Adrenal gland (tissue), 12 donors: ENCODE measurements around the gene ACOD1. TPM values are rescaled to one million over a fixed set of nuclear protein-coding genes. Genes with fewer than 3 reads are reported as not detected.

Experiments used
- DNase-seq, 7 donors: peaks; one replicate each; pipeline ENCODE4 v3.0.0-alpha.2; 2019 to 2020
- H3K27ac ChIP-seq, 5 donors: fragments of 200-600 bp; sonication (generic) in 4 of 5; 1 replicate in 3 of 5; 2 replicates in 2 of 5; pipeline versions ENCODE4 v1.5.1 to v1.8.0; 2016 to 2020; ENCODE audit warnings: mild to moderate bottlenecking in 1 of 5
- H3K27me3 ChIP-seq: fragments of 200-600 bp; 2 replicates; pipeline ENCODE4 v1.8.0; 2021
- H3K36me3 ChIP-seq, 2 donors: fragments of 200-600 bp; replicated peaks in 1 of 2; 1 replicate in 1 of 2; 2 replicates in 1 of 2; pipeline versions ENCODE4 v1.5.1 to v1.8.0; 2018 to 2022
- H3K4me1 ChIP-seq, 2 donors: fragments of 200-600 bp; replicated peaks in 1 of 2; 1 replicate in 1 of 2; 2 replicates in 1 of 2; pipeline versions ENCODE4 v1.5.1 to v1.8.0; 2018 to 2021
- H3K4me3 ChIP-seq, 4 donors: fragments of 200-600 bp; sonication (generic) in 3 of 4; one replicate each; pipeline ENCODE4 v1.5.1; 2016 to 2018
- H3K9me3 ChIP-seq, 3 donors: fragments of 200-600 bp; sonication (generic) in 1 of 3; replicated peaks in 1 of 3; 1 replicate in 2 of 3; 2 replicates in 1 of 3; pipeline versions ENCODE4 v1.5.1 to v1.8.0; 2016 to 2021
- POLR2A ChIP-seq, 2 donors: fragments of 450-650 bp; IDR thresholded peaks; one replicate each; pipeline ENCODE4 v1.6.1; 2017; ENCODE audit warnings: antibody characterized with exemption in 2 of 2, mild to moderate bottlenecking in 2 of 2, moderate library complexity in 1 of 2
- WGBS, 4 donors: extraction: QIAGEN DNeasy Blood & Tissue Kit in 2 of 4; methylation state at CpG; one replicate each; pipeline versions ENCODE4 v1.1.5 to v1.1.7; 2013 to 2017; 5-methylcytosine and 5-hydroxymethylcytosine counted together
- intact Hi-C, 2 donors: fragments of 100-400 bp; cut with DNase I; formaldehyde crosslinking; loops; one replicate each; pipeline versions ENCODE4 v1.14.1 to v1.15.0; 2022 to 2023
- polyA plus RNA-seq, 3 donors: library from polyadenylated mRNA; stranded (reverse); fragments of 200-250 nt in 2 of 3; fragments of 350-450 nt in 1 of 3; fragmentation: Illumina TruSeq in 1 of 3; extraction: RNeasy Lipid Tissue Mini Kit (QIAGEN cat#74804) in 1 of 3; gene quantifications; one replicate each; pipeline ENCODE4 v1.2.3, GENCODE V29; 2013 to 2014
- total RNA-seq, 9 donors: library from RNA; depleted of rRNA in 4 of 9; stranded (reverse); fragments of >200 nt in 4 of 9; fragments of 120-200 nt in 1 of 9; fragmentation: NEBNext Ultra II Directional in 1 of 9; extraction: Animal tissue kit (Norgen Biotek cat#: 25700) in 1 of 9; gene quantifications; one replicate each; pipeline versions ENCODE4 v1.1.0 to v1.2.4, GENCODE V29; 2013 to 2023
- TF ChIP-seq, protein P1 (sequence below), 6 experiments: fragments of 450-650 bp in 4 of 6; fragments of 200-600 bp in 2 of 6; sonication (generic) in 1 of 6; IDR thresholded peaks; 1 replicate in 5 of 6; 2 replicates in 1 of 6; pipeline versions ENCODE4 v1.5.1 to v1.8.0; 2016 to 2021; ENCODE audit warnings: antibody characterized with exemption in 6 of 6, mild to moderate bottlenecking in 2 of 6, moderate library complexity in 1 of 6
- donor health status: healthy with polysubstance abuse.
- donor health status: Bipolar disorder and iron deficiency.
- donor health status: DM: yes; HTN: yes; CAD: no.
- donor health status: DM: no; HTN: no; CAD: no.
- donor health status: DM: no; HTN: no; CAD: no.
- donor health status: DM: yes; HTN: yes; CAD: no.

ACOD1 gene
- total and polyA plus RNA-seq, 12 donors: not detected

DNA sequence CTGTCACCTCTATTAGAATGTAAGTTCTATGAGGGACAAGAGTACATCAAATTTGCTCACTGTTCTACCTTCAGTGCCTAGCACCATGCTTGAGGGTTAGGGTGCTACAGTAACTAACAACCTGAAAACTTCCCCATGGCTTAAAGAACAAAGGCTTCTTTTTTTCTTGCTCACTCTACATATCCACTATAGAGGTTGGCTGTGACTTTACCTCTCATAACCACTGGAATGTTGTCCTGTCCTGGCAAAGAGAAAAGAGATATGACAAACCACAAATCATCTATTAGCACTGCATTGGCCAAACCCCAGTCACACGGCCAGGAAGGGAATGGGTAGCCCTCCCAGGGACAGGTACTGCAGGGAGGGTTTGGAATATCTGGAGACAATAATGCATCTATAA lies 23.2 kb upstream of the ACOD1 start:
- WGBS, 4 donors: 42 to 53% (median 47%) methylated on average over 1 of the region's 1 CpG

DNA sequence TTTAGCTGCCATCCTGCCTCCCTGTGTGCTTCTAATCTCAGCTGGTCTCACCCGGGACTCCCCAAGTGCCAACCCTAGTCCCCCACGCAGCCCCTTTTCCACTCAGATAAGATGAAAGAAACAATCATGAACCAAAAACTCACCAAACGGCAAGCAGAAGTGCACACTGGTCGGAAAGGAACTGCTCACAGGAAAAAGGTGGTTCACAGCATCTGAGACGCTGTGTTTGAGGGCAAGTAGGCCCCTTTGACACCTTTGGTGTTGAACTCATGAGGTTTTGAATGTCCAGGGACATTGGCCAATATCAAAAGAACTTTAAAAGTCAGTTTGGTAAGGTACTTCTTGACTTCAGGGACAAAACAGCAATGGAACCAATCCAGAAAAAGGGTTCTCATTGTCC lies 20.4 kb upstream of the ACOD1 start:
- TF ChIP-seq, protein P1, sequence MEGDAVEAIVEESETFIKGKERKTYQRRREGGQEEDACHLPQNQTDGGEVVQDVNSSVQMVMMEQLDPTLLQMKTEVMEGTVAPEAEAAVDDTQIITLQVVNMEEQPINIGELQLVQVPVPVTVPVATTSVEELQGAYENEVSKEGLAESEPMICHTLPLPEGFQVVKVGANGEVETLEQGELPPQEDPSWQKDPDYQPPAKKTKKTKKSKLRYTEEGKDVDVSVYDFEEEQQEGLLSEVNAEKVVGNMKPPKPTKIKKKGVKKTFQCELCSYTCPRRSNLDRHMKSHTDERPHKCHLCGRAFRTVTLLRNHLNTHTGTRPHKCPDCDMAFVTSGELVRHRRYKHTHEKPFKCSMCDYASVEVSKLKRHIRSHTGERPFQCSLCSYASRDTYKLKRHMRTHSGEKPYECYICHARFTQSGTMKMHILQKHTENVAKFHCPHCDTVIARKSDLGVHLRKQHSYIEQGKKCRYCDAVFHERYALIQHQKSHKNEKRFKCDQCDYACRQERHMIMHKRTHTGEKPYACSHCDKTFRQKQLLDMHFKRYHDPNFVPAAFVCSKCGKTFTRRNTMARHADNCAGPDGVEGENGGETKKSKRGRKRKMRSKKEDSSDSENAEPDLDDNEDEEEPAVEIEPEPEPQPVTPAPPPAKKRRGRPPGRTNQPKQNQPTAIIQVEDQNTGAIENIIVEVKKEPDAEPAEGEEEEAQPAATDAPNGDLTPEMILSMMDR (IDR thresholded peaks at IDR 0.05): no peak
- no peak for TF ChIP-seq POLR2A (IDR thresholded peaks at IDR 0.05)
- H3K27me3 ChIP-seq: no peaks in the 10 kb centered on the region
- no peak overlapping the region for H3K27ac ChIP-seq
- no peak overlapping the region for H3K4me3 ChIP-seq
- H3K9me3 ChIP-seq: no peaks in the 10 kb centered on the region
- 76 to 91% (median 88%) methylated on average over 5 of the region's 5 CpGs for WGBS, 4 donors
- intact Hi-C loops: no loop called here
- H3K4me1 ChIP-seq: no peaks in the 10 kb centered on the region
- H3K36me3 ChIP-seq: no peaks in the 10 kb centered on the region
- DNase-seq: no peak

More for the DNA sequence above, 23.2 kb upstream of the ACOD1 start:
- no peaks in the 10 kb centered on the region for H3K36me3 ChIP-seq
- no peak overlapping the region for H3K27ac ChIP-seq
- intact Hi-C loops: no loop called here
- no peaks in the 10 kb centered on the region for H3K27me3 ChIP-seq
- DNase-seq: no peak
- H3K4me1 ChIP-seq: no peaks in the 10 kb centered on the region
- no peaks in the 10 kb centered on the region for H3K9me3 ChIP-seq
- TF ChIP-seq, protein P1 (IDR thresholded peaks at IDR 0.05): no peak
- TF ChIP-seq POLR2A (IDR thresholded peaks at IDR 0.05): no peak
- no peak overlapping the region for H3K4me3 ChIP-seq

DNA sequence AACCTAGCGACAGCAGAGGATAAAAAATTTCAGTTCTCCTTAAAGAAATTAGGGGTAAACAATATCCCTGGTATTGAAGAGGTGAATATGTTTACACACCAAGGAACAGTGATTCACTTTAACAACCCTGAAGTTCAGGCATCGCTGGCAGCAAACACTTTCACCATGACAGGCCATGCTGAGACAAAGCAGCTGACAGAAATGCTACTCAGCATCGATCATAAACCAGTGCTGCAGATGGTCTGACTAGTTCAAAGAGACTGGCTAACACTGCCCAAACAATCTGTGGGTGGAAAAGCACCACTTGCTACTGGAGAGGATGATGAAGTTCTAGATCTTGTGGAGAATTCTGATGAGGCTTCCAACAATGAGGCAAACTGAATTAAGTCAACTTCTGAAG lies 19.9 kb upstream of the ACOD1 start:
- Histone ChIP-seq H3K27me3 (no peaks in the 10 kb centered on the region), H3K36me3 (no peaks in the 10 kb centered on the region), H3K4me3 (no peak overlapping the region), H3K4me1 (no peaks in the 10 kb centered on the region), H3K9me3 (no peaks in the 10 kb centered on the region), H3K27ac (no peak overlapping the region)
- 75 to 90% (median 83%) methylated on average over 3 of the region's 3 CpGs for WGBS, 4 donors
- intact Hi-C loops: no loop called here
- no peak for TF ChIP-seq POLR2A (IDR thresholded peaks at IDR 0.05)
- TF ChIP-seq, protein P1 (IDR thresholded peaks at IDR 0.05): no peak
- no peak for DNase-seq

DNA sequence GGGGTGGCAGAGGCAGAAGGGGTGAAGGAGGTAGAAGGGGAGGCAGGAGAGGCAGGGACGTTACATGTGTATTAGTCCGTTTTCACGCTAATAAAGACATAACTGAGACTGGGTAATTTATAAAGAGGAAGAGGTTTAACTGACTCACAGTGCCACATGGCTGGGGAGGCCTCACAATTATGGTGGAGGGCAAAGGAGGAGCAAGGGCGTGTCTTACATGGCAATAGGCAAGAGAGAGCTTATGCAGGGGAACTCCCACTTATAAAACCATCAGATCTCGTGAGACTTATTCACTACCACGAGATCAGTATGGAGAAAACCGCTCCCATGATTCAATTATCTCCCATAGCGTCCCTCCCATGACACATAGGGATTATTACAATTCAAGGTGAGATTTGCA lies 19.0 kb upstream of the ACOD1 start:
- H3K27ac ChIP-seq: no peak overlapping the region
- H3K4me1 ChIP-seq: no peaks in the 10 kb centered on the region
- WGBS, 4 donors: 87 to 89% (median 88%) methylated on average over 8 of the region's 8 CpGs
- intact Hi-C loops: no loop called here
- no peaks in the 10 kb centered on the region for H3K36me3 ChIP-seq
- no peaks in the 10 kb centered on the region for H3K27me3 ChIP-seq
- no peak overlapping the region for H3K4me3 ChIP-seq
- no peaks in the 10 kb centered on the region for H3K9me3 ChIP-seq
- TF ChIP-seq POLR2A (IDR thresholded peaks at IDR 0.05): no peak
- TF ChIP-seq, protein P1 (IDR thresholded peaks at IDR 0.05): no peak
- DNase-seq: no peak
